ENCODE data around the gene MAPK7. TPM values are rescaled to one million over a fixed set of nuclear protein-coding genes. Genes with fewer than 3 reads are reported as not detected.
"Not testable (repeated sequence)": the region's sequence is repeated elsewhere in the genome, so short reads cannot be mapped to it uniquely, and the experiment has no call there.

MAPK7 gene
- total RNA-seq, 1 donor from 2014 or later: 7.2 TPM

GRCh38 chr17:19343256-19343630 is 35.1 kb upstream of the MAPK7 start:
- DNase-seq (ENCODE audit: low read depth in 2 of 2): no peak

- no peak for DNase-seq (ENCODE audit: low read depth in 2 of 2)
These were observed 34.6 kb upstream of the MAPK7 start for GRCh38 chr17:19343671-19344151.

- DNase-seq (ENCODE audit: low read depth in 2 of 2): no peak
These were observed 33.8 kb upstream of the MAPK7 start for GRCh38 chr17:19344311-19345066.

GRCh38 chr17:19345067-19345460 is 33.2 kb upstream of the MAPK7 start:
- no peak for DNase-seq (ENCODE audit: low read depth in 2 of 2)

GRCh38 chr17:19345486-19346350 is 32.6 kb upstream of the MAPK7 start:
- DNase-seq (ENCODE audit: low read depth in 2 of 2): no peak

GRCh38 chr17:19346351-19347255 is 31.7 kb upstream of the MAPK7 start:
- peak in 1 of 2 donors; percentile 78 for DNase-seq (ENCODE audit: low read depth in 2 of 2)

GRCh38 chr17:19347323-19348080 is 30.8 kb upstream of the MAPK7 start:
- no peak for DNase-seq (ENCODE audit: low read depth in 2 of 2)

GRCh38 chr17:19348081-19348650 is 30.1 kb upstream of the MAPK7 start:
- no peak for DNase-seq (ENCODE audit: low read depth in 2 of 2)

- DNase-seq (ENCODE audit: low read depth in 2 of 2): no peak
These were observed 29.5 kb upstream of the MAPK7 start for GRCh38 chr17:19348806-19349205.

GRCh38 chr17:19353401-19353800 is 24.9 kb upstream of the MAPK7 start:
- not testable (repeated sequence) for DNase-seq (ENCODE audit: low read depth in 2 of 2)

- no peak for DNase-seq (ENCODE audit: low read depth in 2 of 2)
These were observed 23.6 kb upstream of the MAPK7 start for GRCh38 chr17:19354748-19355147.

- DNase-seq (ENCODE audit: low read depth in 2 of 2): no peak
These were observed 20.9 kb upstream of the MAPK7 start for GRCh38 chr17:19357351-19357750.

GRCh38 chr17:19357761-19358160 is 20.5 kb upstream of the MAPK7 start:
- DNase-seq (ENCODE audit: low read depth in 2 of 2): no peak

GRCh38 chr17:19359151-19359550 is 19.1 kb upstream of the MAPK7 start:
- DNase-seq (ENCODE audit: low read depth in 2 of 2): no peak

GRCh38 chr17:19359856-19360255 is 18.4 kb upstream of the MAPK7 start:
- DNase-seq (ENCODE audit: low read depth in 2 of 2): no peak

GRCh38 chr17:19360772-19361171 is 17.5 kb upstream of the MAPK7 start:
- DNase-seq (ENCODE audit: low read depth in 2 of 2): no peak

GRCh38 chr17:19361326-19361725 is 17.0 kb upstream of the MAPK7 start:
- no peak for DNase-seq (ENCODE audit: low read depth in 2 of 2)

GRCh38 chr17:19361944-19362276 is 16.4 kb upstream of the MAPK7 start:
- DNase-seq (ENCODE audit: low read depth in 2 of 2): no peak

- peak; percentile 79 to 90 for DNase-seq (ENCODE audit: low read depth in 2 of 2)
These were observed 15.8 kb upstream of the MAPK7 start, which contains the start of gene B9D1 for GRCh38 chr17:19362277-19363113. B9D1 (minus strand) TSS chr17:19362723; CDS start chr17:19362569, 154 bp downstream.

GRCh38 chr17:19363114-19363438 is 15.2 kb upstream of the MAPK7 start:
- DNase-seq (ENCODE audit: low read depth in 2 of 2): no peak

All from dermis microvascular lymphatic vessel endothelial cell (primary cell).